ENCODE measurements around the gene PEX26.
"Not testable (repeated sequence)": the region's sequence is repeated elsewhere in the genome, so short reads cannot be mapped to it uniquely, and the experiment has no call there.

Gene PEX26

DNA sequence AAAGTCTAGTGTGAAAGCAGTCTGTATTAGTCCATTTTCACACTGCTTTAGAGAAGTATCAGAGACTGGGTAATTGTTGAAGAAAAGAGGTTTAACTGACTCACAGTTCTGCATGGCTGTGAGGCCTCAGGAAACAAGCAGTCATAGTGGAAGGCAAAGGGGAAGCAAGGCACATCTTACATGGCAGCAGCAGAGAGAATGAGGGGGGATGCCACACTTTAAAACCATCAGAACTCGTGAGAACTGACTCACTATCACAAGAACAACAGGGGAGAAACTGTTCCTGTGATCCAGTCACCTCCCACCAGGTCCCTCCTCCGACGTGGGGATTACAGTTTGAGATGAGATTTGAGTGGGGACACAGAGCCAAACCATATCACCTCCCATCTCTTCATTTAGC lies 19.0 kb downstream of the PEX26 start:
- H3K9me3 ChIP-seq (ENCODE audit: low read depth, low read length) = no peaks in the 10 kb centered on the region
- no peak overlapping the region for H3K27ac ChIP-seq
- no peak for TF ChIP-seq FOXP2 (optimal IDR thresholded peaks at IDR 0.05; ENCODE audit: control extremely low read depth, extremely low read length, insufficient read depth)
- TF ChIP-seq EZH2 (IDR thresholded peaks at IDR 0.05) = no peak
- TF ChIP-seq POLR2AphosphoS5 (IDR thresholded peaks at IDR 0.05; ENCODE audit: borderline replicate concordance, low read depth, low read length) = no peak
- H3K9ac ChIP-seq (ENCODE audit: insufficient read length) = no peak overlapping the region
- H3K36me3 ChIP-seq (ENCODE audit: insufficient read depth, low read length) = no peaks in the 10 kb centered on the region; the same call in 1 of the 2 replicates
- DNase-seq (ENCODE audit: low read depth, low spot score) = no peak
- no peak overlapping the region for H3K4me3 ChIP-seq

DNA sequence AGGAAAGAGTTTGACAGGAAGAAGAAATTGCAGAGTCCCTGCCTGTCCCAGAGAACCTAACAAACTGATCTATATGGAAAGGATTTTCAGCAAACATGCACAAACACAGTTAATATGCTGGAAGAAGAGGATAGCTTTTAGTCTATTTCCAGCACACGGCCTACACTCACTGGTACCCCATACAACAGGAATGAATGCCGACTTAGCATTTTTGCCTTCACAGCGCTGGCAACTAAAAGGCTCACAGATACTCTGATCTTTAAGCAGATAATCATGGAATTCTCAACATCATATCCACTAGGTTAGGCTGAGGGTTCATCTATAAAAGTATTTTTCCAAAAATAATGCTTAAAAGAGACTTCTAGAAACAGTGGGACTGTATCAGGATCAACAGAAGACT lies 23.0 kb downstream of the PEX26 start:
- Histone ChIP-seq H3K9me3 (ENCODE audit: low read depth, low read length) (no peaks in the 10 kb centered on the region), H3K27ac (no peak overlapping the region), H3K9ac (ENCODE audit: insufficient read length) (no peak overlapping the region), H3K4me3 (no peak overlapping the region), H3K36me3 (ENCODE audit: insufficient read depth, low read length) (no peaks in the 10 kb centered on the region)
- DNase-seq (ENCODE audit: low read depth, low spot score) = no peak
- no peak for TF ChIP-seq FOXP2 (optimal IDR thresholded peaks at IDR 0.05; ENCODE audit: control extremely low read depth, extremely low read length, insufficient read depth)
- TF ChIP-seq POLR2AphosphoS5 (IDR thresholded peaks at IDR 0.05; ENCODE audit: borderline replicate concordance, low read depth, low read length) = no peak
- TF ChIP-seq EZH2 (IDR thresholded peaks at IDR 0.05) = no peak

DNA sequence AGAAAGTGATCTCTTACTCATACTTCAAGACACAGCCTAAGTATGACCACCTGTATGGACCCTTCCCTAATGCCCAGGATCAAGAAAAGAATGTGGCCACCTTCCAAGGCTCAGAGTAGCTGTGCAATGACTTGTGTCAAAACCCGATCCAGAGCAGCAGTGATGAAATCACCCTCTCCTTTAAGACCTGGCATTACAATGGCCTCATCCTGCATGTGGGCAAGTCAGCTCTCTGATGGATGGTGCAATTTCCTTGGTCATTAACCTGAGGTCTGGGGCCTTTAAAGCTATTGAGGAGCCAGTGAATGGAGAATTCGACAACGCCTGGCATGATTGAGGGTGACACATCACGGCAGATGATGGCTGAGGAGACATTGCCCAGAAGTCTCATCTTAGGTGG lies 23.7 kb downstream of the PEX26 start:
- no peak overlapping the region for H3K4me3 ChIP-seq
- no peaks in the 10 kb centered on the region for H3K36me3 ChIP-seq (ENCODE audit: insufficient read depth, low read length)
- no peak overlapping the region for H3K9ac ChIP-seq (ENCODE audit: insufficient read length)
- TF ChIP-seq POLR2AphosphoS5 (IDR thresholded peaks at IDR 0.05; ENCODE audit: borderline replicate concordance, low read depth, low read length) (no peak), EZH2 (IDR thresholded peaks at IDR 0.05) (no peak), FOXP2 (optimal IDR thresholded peaks at IDR 0.05; ENCODE audit: control extremely low read depth, extremely low read length, insufficient read depth) (no peak)
- no peak for DNase-seq (ENCODE audit: low read depth, low spot score)
- no peaks in the 10 kb centered on the region for H3K9me3 ChIP-seq (ENCODE audit: low read depth, low read length)
- no peak overlapping the region for H3K27ac ChIP-seq

DNA sequence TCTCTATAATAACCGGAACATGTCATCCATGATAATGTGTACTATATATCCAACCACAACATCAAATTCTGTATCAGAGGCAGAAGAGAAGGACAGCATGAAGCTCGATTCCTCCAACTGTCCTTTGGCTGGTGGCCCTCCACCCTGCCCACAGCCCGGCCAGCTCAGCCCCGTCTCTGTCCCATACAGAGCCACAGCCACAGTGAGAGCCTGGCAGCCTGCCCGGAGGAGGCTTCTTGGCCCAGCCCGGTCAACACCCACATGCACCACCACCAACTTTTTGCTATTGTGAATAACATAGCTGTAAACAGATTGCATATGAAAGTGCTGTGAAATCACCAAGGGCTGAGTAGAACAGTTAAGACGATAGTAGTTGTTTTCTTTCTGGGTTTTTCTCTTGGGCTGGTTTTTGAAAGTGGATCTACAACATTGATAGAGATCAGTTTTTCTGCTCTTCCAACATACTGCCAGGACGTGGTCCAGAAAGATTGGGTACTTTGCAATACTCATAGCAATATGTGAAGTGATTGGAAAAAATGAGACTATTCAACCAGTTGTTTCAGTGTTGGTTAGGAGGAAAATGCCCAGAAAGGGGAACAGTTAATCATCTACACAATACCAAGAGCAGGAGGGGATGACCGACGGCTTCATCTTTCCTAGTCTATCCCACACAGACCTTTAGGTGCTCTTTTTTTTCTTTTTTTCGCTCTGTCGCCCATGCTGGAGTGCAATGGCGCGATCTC lies 25.9 kb downstream of the PEX26 start:
- no peak for DNase-seq (ENCODE audit: low read depth, low spot score)
- H3K9ac ChIP-seq (ENCODE audit: insufficient read length) = no peak overlapping the region
- H3K4me3 ChIP-seq = no peak overlapping the region
- no peak overlapping the region for H3K27ac ChIP-seq
- no peaks in the 10 kb centered on the region for H3K36me3 ChIP-seq (ENCODE audit: insufficient read depth, low read length)
- TF ChIP-seq FOXP2 (optimal IDR thresholded peaks at IDR 0.05; ENCODE audit: control extremely low read depth, extremely low read length, insufficient read depth) = no peak
- no peak for TF ChIP-seq EZH2 (IDR thresholded peaks at IDR 0.05)
- no peak for TF ChIP-seq POLR2AphosphoS5 (IDR thresholded peaks at IDR 0.05; ENCODE audit: borderline replicate concordance, low read depth, low read length)
- H3K9me3 ChIP-seq (ENCODE audit: low read depth, low read length) = no peaks in the 10 kb centered on the region

DNA sequence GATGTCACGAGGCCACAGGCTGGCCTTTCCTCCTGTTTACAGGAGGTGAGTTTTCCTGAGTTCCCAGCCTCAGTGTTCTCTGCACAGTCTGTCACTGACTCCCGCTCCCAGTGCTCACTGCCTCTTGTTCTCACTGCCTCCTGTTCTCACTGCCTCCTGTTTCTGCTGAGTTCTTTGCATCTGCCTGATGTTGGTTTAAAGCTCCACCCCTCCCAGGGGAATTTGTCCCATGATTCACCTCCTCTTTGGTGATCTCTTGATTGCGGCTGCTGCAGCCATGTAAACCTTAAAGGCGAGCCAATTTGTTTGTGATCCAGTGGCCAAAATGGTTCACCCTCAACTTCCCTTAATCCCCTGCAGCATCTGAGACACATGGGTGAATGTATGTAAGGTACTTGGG lies 26.8 kb downstream of the PEX26 start:
- H3K4me3 ChIP-seq = no peak overlapping the region
- TF ChIP-seq FOXP2 (optimal IDR thresholded peaks at IDR 0.05; ENCODE audit: control extremely low read depth, extremely low read length, insufficient read depth) (no peak), EZH2 (IDR thresholded peaks at IDR 0.05) (no peak), POLR2AphosphoS5 (IDR thresholded peaks at IDR 0.05; ENCODE audit: borderline replicate concordance, low read depth, low read length) (no peak)
- no peak for DNase-seq (ENCODE audit: low read depth, low spot score)
- H3K9ac ChIP-seq (ENCODE audit: insufficient read length) = no peak overlapping the region
- no peaks in the 10 kb centered on the region for H3K36me3 ChIP-seq (ENCODE audit: insufficient read depth, low read length)
- no peak overlapping the region for H3K27ac ChIP-seq
- H3K9me3 ChIP-seq (ENCODE audit: low read depth, low read length) = no peaks in the 10 kb centered on the region

DNA sequence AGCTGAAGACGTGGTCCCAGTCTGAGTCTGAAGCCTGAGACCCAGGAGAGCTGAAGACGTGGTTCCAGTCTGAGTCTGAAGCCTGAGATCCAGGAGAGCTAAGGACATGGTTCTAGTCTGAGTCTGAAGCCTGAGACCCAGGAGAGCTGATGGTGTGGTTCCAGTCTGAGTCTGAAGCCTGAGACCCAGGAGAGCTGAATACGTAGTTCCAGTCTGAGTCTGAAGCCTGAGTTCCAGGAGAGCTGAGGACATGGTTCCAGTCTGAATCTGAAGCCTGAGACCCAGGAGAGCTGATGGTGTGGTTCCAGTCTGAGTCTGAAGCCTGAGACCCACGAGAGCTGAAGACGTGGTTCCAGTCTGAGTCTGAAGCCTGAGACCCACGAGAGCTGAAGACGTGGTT lies 28.2 kb downstream of the PEX26 start:
- H3K9ac ChIP-seq (ENCODE audit: insufficient read length); H3K27ac ChIP-seq; H3K36me3 ChIP-seq (ENCODE audit: insufficient read depth, low read length); DNase-seq (ENCODE audit: low read depth, low spot score); H3K4me3 ChIP-seq; H3K9me3 ChIP-seq (ENCODE audit: low read depth, low read length): not testable (repeated sequence)

DNA sequence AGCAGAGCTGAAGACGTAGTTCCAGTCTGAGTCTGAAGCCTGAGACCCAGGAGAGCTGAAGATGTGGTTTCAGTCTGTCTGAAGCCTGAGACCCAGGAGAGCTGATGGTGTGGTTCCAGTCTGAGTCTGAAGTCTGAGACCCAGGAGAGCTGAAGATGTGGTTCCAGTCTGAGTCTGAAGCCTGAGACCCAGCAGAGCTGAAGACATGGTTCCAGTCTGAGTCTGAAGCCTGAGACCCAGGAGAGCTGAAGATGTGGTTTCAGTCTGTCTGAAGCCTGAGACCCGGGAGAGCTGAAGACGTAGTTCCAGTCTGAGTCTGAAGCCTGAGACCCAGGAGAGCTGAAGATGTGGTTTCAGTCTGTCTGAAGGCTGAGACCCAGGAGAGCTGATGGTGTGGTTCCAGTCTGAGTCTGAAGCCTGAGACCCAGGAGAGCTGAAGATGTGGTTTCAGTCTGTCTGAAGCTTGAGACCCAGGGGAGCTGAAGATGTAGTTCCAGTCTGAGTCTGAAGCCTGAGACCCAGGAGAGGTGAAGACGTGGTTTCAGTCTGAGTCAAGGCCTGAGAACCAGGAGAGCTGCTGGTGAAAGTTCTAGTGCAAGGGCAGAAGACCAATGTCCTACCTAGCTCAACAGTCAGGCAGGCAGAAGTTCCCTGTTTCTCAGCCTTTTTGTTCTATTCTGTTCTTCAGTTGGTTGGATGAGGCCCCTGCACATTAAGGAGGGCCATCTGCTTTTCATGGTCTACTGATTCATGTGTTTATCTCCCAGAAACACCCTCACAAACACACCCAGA lies 29.0 kb downstream of the PEX26 start:
- DNase-seq (ENCODE audit: low read depth, low spot score); H3K9me3 ChIP-seq (ENCODE audit: low read depth, low read length); H3K9ac ChIP-seq (ENCODE audit: insufficient read length); H3K27ac ChIP-seq; H3K4me3 ChIP-seq; H3K36me3 ChIP-seq (ENCODE audit: insufficient read depth, low read length): not testable (repeated sequence)

DNA sequence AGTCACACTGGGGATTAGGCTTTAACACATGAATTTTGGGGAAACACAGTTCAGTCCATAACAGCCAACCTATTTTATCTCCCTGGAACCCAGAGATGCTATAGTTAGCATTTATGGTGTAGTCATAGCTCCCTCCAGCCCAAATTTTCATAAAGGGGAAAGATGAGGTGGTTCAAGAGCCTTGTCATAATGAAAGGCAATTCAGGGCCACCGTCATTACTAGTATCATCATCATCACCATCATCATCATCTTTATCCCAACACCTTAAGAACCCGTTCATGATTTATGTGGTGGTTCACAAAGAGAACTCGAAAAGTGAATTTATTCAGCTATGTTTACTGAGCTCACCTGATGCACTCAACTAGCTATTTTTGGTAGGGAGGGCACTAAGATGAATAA lies 30.4 kb downstream of the PEX26 start:
- TF ChIP-seq POLR2AphosphoS5 (IDR thresholded peaks at IDR 0.05; ENCODE audit: borderline replicate concordance, low read depth, low read length) = no peak
- TF ChIP-seq FOXP2 (optimal IDR thresholded peaks at IDR 0.05; ENCODE audit: control extremely low read depth, extremely low read length, insufficient read depth) = no peak
- TF ChIP-seq EZH2 (IDR thresholded peaks at IDR 0.05) = no peak
- Histone ChIP-seq H3K9ac (ENCODE audit: insufficient read length) (no peak overlapping the region), H3K4me3 (no peak overlapping the region), H3K9me3 (ENCODE audit: low read depth, low read length) (no peaks in the 10 kb centered on the region), H3K36me3 (ENCODE audit: insufficient read depth, low read length) (no peaks in the 10 kb centered on the region), H3K27ac (no peak overlapping the region)
- DNase-seq (ENCODE audit: low read depth, low spot score) = no peak
